Astrocyte of the spinal cord (primary cell): ENCODE results near the gene ZSCAN18.

Experiments
- DNase-seq: peaks from one replicate; pipeline ENCODE4 v3.0.0; 2011; ENCODE audit warnings: low read depth, low spot score
- H3K4me3 ChIP-seq: 2 replicates; pipeline ENCODE4 v1.5.1; 2011; ENCODE audit warnings: low read depth, mild to moderate bottlenecking, low read length, moderate library complexity
- in situ Hi-C: cut with HindIII; loops from 2 replicates; pipeline ENCODE4 v1.10.0; 2017; ENCODE audit warnings: low sequenced_read_pairs
- TF ChIP-seq, protein P1 (sequence below): IDR thresholded peaks from 2 replicates; pipeline ENCODE4 v1.5.1; 2012; ENCODE audit warnings: low read depth, mild to moderate bottlenecking, low read length, inconsistent platforms

ZSCAN18 gene

DNA sequence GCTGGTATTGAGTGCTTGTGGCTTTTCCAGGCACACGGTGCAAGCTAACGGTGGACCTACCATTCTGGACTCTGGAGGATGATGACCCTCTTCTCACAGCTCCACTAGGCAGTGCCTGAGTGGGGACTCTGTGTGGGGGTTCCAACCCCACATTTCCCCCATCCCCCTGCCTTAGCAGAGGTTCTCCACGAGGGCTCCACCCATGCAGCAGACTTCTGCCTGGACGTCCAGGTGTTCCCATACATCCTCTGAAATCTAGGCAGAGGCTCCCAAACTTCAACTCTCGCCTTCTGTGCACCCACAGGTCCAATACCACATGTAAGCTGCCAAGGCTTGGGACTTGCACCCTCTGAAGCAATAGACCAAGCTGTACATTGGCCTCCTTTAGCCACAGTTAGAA lies 25.3 kb upstream of the ZSCAN18 start:
- no peak for DNase-seq
- in situ Hi-C loops: no loop called here
- TF ChIP-seq, protein P1, sequence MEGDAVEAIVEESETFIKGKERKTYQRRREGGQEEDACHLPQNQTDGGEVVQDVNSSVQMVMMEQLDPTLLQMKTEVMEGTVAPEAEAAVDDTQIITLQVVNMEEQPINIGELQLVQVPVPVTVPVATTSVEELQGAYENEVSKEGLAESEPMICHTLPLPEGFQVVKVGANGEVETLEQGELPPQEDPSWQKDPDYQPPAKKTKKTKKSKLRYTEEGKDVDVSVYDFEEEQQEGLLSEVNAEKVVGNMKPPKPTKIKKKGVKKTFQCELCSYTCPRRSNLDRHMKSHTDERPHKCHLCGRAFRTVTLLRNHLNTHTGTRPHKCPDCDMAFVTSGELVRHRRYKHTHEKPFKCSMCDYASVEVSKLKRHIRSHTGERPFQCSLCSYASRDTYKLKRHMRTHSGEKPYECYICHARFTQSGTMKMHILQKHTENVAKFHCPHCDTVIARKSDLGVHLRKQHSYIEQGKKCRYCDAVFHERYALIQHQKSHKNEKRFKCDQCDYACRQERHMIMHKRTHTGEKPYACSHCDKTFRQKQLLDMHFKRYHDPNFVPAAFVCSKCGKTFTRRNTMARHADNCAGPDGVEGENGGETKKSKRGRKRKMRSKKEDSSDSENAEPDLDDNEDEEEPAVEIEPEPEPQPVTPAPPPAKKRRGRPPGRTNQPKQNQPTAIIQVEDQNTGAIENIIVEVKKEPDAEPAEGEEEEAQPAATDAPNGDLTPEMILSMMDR: no peak
- no peak overlapping the region for H3K4me3 ChIP-seq

DNA sequence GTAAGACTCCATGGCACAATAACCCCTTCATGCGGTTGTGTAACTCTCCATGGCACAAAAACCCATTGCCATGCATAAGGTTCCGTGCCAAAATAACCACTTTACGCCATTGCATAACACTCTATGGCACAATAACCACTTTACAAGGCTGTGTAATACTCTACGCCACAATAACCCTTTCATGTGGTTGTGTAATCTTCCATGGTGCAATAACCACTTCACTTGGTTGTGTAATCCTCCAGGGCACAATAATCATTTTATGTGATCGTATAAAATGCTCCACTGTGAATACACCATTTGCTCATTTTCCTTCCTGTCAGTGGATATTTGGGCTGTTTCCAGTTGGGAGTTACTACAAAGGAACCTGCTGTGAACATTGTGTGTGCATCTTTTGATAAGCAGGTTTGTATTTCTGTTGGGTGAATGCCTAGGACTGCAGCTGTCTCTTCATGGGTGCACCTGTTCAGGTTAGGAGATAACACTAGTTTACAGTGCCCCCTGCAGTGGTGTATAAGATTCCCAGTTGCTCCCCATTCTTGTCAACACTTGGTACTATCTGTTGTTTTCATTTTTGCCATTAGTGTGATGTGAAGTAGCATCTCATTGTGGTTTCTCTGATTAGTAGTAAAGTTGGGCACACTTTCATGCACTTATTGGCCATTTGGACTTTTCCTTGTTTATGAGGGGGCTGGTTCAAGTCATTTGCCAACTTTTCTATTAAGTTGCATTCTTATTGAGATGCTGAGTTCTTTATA lies 21.1 kb upstream of the ZSCAN18 start:
- no peak for DNase-seq
- TF ChIP-seq, protein P1: no peak
- in situ Hi-C loops: no loop called here
- H3K4me3 ChIP-seq: no peak overlapping the region

DNA sequence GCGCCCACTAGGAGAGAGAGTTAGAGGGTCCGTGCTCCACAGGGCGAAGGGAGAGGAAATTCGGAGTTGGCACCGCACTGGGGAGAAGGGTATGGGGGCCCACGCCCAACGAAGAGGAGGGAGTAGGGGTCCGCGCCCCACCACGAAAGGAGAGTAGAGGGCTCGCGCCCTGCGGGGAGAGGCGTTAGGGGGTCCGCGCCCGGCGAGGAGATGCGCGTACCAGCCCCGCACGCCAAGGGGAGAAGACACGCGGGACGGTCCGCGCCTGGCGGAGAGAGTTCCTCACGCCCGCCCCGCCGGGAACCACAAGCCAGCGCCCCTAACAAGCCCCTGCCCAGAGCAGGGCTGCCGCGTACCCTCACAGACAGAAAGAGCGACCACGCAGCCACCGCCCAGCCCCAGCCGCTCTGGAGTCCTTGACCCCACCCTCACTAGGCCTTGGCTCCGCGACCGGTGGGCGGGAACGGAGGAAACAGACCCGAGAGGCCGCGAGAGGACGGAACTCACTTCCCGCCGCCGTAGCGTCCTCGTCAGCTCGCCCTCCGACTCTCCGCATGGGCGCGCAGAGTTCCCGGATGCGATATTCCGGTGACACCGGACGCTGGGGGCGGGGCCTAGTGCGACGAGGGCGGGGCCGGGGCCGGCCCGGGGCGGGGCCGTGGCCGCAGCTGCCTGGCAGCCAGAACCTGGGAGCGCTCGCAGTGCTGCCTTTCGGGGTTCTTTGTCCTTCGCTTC lies 20.0 kb upstream of the ZSCAN18 start:
- in situ Hi-C loops: no loop called here
- no peak for DNase-seq
- no peak overlapping the region for H3K4me3 ChIP-seq
- TF ChIP-seq, protein P1: no peak

DNA sequence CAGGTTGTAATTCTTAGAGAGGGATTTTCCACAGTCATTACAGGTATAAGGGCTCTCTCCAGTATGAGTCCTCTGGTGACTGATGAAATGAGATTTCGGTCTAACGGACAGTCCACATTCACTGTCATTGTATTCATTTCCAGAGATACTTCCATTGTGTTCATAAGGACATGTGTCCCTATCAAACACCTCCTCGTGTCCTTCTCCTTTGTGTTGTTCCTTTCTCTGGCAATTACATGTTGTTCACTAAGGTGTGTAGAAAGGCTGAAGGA lies 10.5 kb upstream of the ZSCAN18 start:
- no peak overlapping the region for H3K4me3 ChIP-seq
- DNase-seq: no peak
- in situ Hi-C loops: no loop called here
- TF ChIP-seq, protein P1: no peak

DNA sequence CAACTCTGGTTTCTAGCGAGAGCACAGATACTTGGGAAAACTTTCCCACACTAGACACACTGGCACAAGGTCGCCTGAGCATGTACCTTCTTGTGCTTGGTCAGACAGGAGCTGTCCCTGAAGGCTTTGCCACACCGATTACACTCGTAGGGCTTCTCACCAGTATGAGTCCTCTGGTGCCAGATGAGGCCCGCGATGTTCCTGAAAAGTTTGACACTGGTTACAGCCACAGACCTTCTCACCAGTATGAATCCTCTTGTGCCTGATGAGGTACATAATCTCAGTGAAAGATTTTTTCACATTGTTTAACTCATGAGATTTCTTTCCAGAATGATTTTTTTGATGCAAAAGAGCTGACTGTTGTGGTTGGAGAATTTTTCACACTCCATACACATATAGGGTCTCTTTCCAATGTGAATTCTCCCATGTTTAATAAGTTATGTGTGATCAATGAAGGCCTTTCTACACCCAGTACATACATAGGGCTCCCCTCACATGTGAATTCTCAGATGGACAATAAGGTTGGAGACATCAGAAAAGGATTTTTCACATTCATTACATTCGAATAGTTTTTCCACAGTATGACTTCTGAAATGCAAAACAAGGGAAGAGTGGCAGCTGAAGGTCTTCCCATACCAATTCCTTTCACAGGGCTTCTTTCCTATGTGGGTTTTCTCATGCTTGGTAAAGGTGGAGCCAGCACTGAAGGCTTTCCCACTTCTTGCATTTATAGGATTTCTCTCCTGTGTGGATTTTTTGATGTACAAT lies 9.9 kb upstream of the ZSCAN18 start:
- in situ Hi-C loops: no loop called here
- no peak for DNase-seq
- H3K4me3 ChIP-seq: no peak overlapping the region
- TF ChIP-seq, protein P1: no peak

DNA sequence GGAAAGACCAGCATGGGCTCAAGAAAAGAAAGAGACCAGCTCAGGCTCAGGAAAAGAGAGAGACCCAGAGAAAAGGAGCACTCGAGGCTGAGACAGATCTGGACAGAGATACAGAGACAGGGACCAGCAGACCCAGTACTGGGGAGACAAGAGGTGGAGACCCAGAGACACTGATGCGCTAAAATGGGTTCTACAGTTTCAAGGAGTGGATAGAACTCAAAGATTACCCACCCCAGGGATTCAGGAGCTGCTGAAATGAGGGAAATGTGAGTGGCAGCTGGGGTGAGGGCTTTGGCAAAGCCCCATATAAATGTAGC lies 609 bp upstream of the ZSCAN18 start:
- H3K4me3 ChIP-seq: peak overlapping the region; percentile 89
- no peak for DNase-seq
- in situ Hi-C loops: no loop called here
- TF ChIP-seq, protein P1: no peak
